IMR-90 (cell line): ENCODE data around the gene ZKSCAN4. TPM values are rescaled to one million over a fixed set of nuclear protein-coding genes. Genes with fewer than 3 reads are reported as not detected.

Experiments
- ATAC-seq: fragments of 200-7000 bp; cut with Tn5 transposase; 2 replicates; pipeline ENCODE4 v1.9.1; 2020; ENCODE audit warnings: low read depth, mild to moderate bottlenecking, moderate library complexity
- BruUV-seq: library from RNA; stranded (reverse); fragments of 400-500 nt; replicated peaks from 2 replicates; lab custom pipeline; 2021; lab: Mats Ljungman, UMichigan
- CTCF ChIA-PET: fragments of 300-600 bp; formaldehyde crosslinking; extraction: SDS; loops from one replicate; lab custom pipeline; 2021; ENCODE audit warnings: antibody characterized with exemption; lab: Yijun Ruan, JAX
- POLR2A ChIA-PET: fragments of 300-600 bp; sonication (Branson Sonifier 250); formaldehyde crosslinking; loops from one replicate; lab custom pipeline; 2022; ENCODE audit warnings: antibody characterized with exemption; ENCODE audit not compliant: unreplicated experiment; lab: Charles Lee
- DNase-seq: peaks from one replicate; pipeline ENCODE4 v3.0.0; 2013
- H2AFZ ChIP-seq: replicated peaks from 2 replicates; pipeline ENCODE3; 2013; ENCODE audit warnings: low read length, mild to moderate bottlenecking; ENCODE audit not compliant: poor library complexity
- H2AK5ac ChIP-seq: 2 replicates; pipeline ENCODE4 v1.6.1; 2013; ENCODE audit warnings: low read depth, low read length, inconsistent platforms
- H2AK9ac ChIP-seq: replicated peaks from 2 replicates; pipeline ENCODE3; 2013; ENCODE audit warnings: mild to moderate bottlenecking, low read depth, low read length, moderate library complexity; ENCODE audit not compliant: poor library complexity
- H2BK120ac ChIP-seq: 2 replicates; pipeline ENCODE4 v1.6.1; 2013; ENCODE audit warnings: low read depth, low read length, inconsistent platforms
- H2BK15ac ChIP-seq: 3 replicates; pipeline ENCODE4 v1.6.1; 2013; ENCODE audit warnings: low read depth, low read length, inconsistent platforms
- H2BK20ac ChIP-seq: 2 replicates; pipeline ENCODE4 v1.6.1; 2013; ENCODE audit warnings: low read depth, mild to moderate bottlenecking, inconsistent platforms, low read length, moderate library complexity
- H2BK5ac ChIP-seq: 2 replicates; pipeline ENCODE4 v1.6.1; 2013; ENCODE audit warnings: mild to moderate bottlenecking, low read depth, low read length, inconsistent platforms; ENCODE audit not compliant: poor library complexity, severe bottlenecking
- H3K14ac ChIP-seq: replicated peaks from 2 replicates; pipeline ENCODE4 v1.6.1; 2013; ENCODE audit warnings: low read depth, low read length, inconsistent platforms
- H3K18ac ChIP-seq: 2 replicates; pipeline ENCODE4 v1.6.1; 2013; ENCODE audit warnings: low read depth, low read length, control low read depth
- H3K23ac ChIP-seq: 2 replicates; pipeline ENCODE4 v1.6.1; 2013; ENCODE audit warnings: low read depth, low read length, inconsistent platforms
- H3K27ac ChIP-seq: 2 replicates; pipeline ENCODE4 v1.5.1; 2013; ENCODE audit warnings: mild to moderate bottlenecking, control low read depth, low read length; ENCODE audit not compliant: insufficient read depth
- H3K27me3 ChIP-seq: 2 replicates; pipeline ENCODE4 v1.6.1; 2013; ENCODE audit warnings: low read length; ENCODE audit not compliant: control insufficient read depth, insufficient read depth
- H3K36me3 ChIP-seq: 2 replicates; pipeline ENCODE4 v1.6.1; 2013; ENCODE audit warnings: low read length, mixed read lengths; ENCODE audit not compliant: control insufficient read depth, insufficient read depth
- H3K4ac ChIP-seq: 2 replicates; pipeline ENCODE4 v1.6.1; 2013; ENCODE audit warnings: low read depth, low read length, inconsistent platforms
- H3K4me1 ChIP-seq: 2 replicates; pipeline ENCODE4 v1.6.1; 2013; ENCODE audit warnings: low read length, mixed read lengths; ENCODE audit not compliant: control insufficient read depth, insufficient read depth
- H3K4me2 ChIP-seq: 2 replicates; pipeline ENCODE4 v1.6.1; 2013; ENCODE audit warnings: low read depth, mild to moderate bottlenecking, control low read depth, low read length, moderate library complexity
- H3K4me3 ChIP-seq: 2 replicates; pipeline ENCODE4 v1.5.1; 2013; ENCODE audit warnings: low read depth, mild to moderate bottlenecking, control low read depth, low read length, moderate library complexity; ENCODE audit not compliant: insufficient read depth
- H3K56ac ChIP-seq: 2 replicates; pipeline ENCODE4 v1.6.1; 2013; ENCODE audit warnings: low read length, inconsistent platforms; ENCODE audit not compliant: insufficient read depth; ENCODE audit errors: extremely low read depth
- H3K79me1 ChIP-seq, 2 experiments: 2 replicates each; pipeline ENCODE4 v1.6.1; 2013; ENCODE audit warnings: low read length in 2 of 2, inconsistent platforms in 1 of 2, low read depth in 1 of 2
- H3K9ac ChIP-seq: 2 replicates; pipeline ENCODE4 v1.6.1; 2013; ENCODE audit warnings: low read depth, low read length, control low read depth
- H3K9me1 ChIP-seq: 2 replicates; pipeline ENCODE4 v1.6.1; 2013; ENCODE audit warnings: low read length, inconsistent platforms; ENCODE audit not compliant: insufficient read depth
- H3K9me3 ChIP-seq: 2 replicates; pipeline ENCODE4 v1.6.1; 2013; ENCODE audit warnings: low read length; ENCODE audit not compliant: control insufficient read depth, insufficient read depth
- H4K20me1 ChIP-seq: 2 replicates; pipeline ENCODE4 v1.6.1; 2013; ENCODE audit warnings: low read length, inconsistent platforms; ENCODE audit not compliant: insufficient read depth
- H4K5ac ChIP-seq: 2 replicates; pipeline ENCODE4 v1.6.1; 2013; ENCODE audit warnings: mild to moderate bottlenecking, low read depth, low read length, control low read depth
- H4K8ac ChIP-seq, 2 experiments: 2 replicates each; pipeline ENCODE4 v1.6.1; 2013; ENCODE audit warnings: low read depth in 2 of 2, low read length in 2 of 2, control low read depth in 1 of 2, inconsistent platforms in 1 of 2
- H4K91ac ChIP-seq: 2 replicates; pipeline ENCODE4 v1.6.1; 2013; ENCODE audit warnings: low read depth, low read length, inconsistent platforms; ENCODE audit not compliant: insufficient read depth
- BHLHE40 ChIP-seq: fragments of 150-350 bp; IDR thresholded peaks from 2 replicates; pipeline ENCODE4 v1.6.1; 2016; ENCODE audit warnings: mild to moderate bottlenecking, low read depth, low read length
- CHD1 ChIP-seq: IDR thresholded peaks from 2 replicates; pipeline ENCODE4 v1.6.1; 2012; ENCODE audit warnings: low read depth, low read length, improper control_type of control experiment
- MAFK ChIP-seq: IDR thresholded peaks from 2 replicates; pipeline ENCODE4 v1.6.1; 2012; ENCODE audit warnings: low read depth, low read length, improper control_type of control experiment
- NFE2L2 ChIP-seq: fragments of 150-350 bp; IDR thresholded peaks from 2 replicates; pipeline ENCODE4 v1.6.1; 2016; ENCODE audit warnings: low read depth, mild to moderate bottlenecking, low read length
- RCOR1 ChIP-seq: IDR thresholded peaks from 2 replicates; pipeline ENCODE4 v1.6.1; 2012; ENCODE audit warnings: mild to moderate bottlenecking, low read length, improper control_type of control experiment; ENCODE audit not compliant: insufficient replicate concordance
- RFX5 ChIP-seq: IDR thresholded peaks from 2 replicates; pipeline ENCODE4 v1.8.0; 2012; ENCODE audit warnings: low read depth, mild to moderate bottlenecking, low read length, moderate library complexity
- SMC3 ChIP-seq: fragments of 150-350 bp; IDR thresholded peaks from 2 replicates; pipeline ENCODE4 v1.6.1; 2016; ENCODE audit warnings: low read depth, mild to moderate bottlenecking, antibody characterized with exemption, low read length, moderate library complexity
- USF2 ChIP-seq: fragments of 150-350 bp; IDR thresholded peaks from 2 replicates; pipeline ENCODE4 v1.6.1; 2017; ENCODE audit warnings: mild to moderate bottlenecking, antibody characterized with exemption, low read length, low read depth
- WGBS, 2 experiments: methylation state at CpG; one replicate each; pipeline versions ENCODE4 v1.1.5 to v1.1.7; 2013; ENCODE audit warnings: missing lambda C conversion rate in 2 of 2; ENCODE audit not compliant: insufficient read length in 1 of 2; ENCODE audit errors: extremely low coverage in 2 of 2; 5-methylcytosine and 5-hydroxymethylcytosine counted together
- dilution Hi-C: fragments of 300-500 bp; cut with HindIII; formaldehyde crosslinking; loops from one replicate; pipeline ENCODE4 v1.14.3; 2018; ENCODE audit warnings: low sequenced_read_pairs; ENCODE audit not compliant: unreplicated experiment
- in situ Hi-C: fragments of 300-500 bp; cut with MboI; formaldehyde crosslinking; loops from 3 replicates; pipeline ENCODE4 v1.14.3; 2019; ENCODE audit warnings: low sequenced_read_pairs, inconsistent platforms, mixed read lengths
- intact Hi-C: fragments of 100-400 bp; cut with micrococcal nuclease; formaldehyde crosslinking; loops from 2 replicates; pipeline ENCODE4 v1.10.0; 2022
- polyA plus RNA-seq, 3 experiments: library from polyadenylated mRNA; depleted of rRNA; stranded (reverse); fragments of >200 nt; gene quantifications; 2 replicates each; pipeline ENCODE4 v1.2.3, GENCODE V29; 2012; ENCODE audit warnings: low replicate concordance in 1 of 3
- total RNA-seq: library from RNA; depleted of rRNA; stranded (reverse); fragments of >200 nt; gene quantifications from 2 replicates; pipeline ENCODE4 v1.2.3, GENCODE V29; 2012
- TF ChIP-seq, protein P1 (sequence below): conservative IDR thresholded peaks from 2 replicates; pipeline ENCODE4 v1.5.1; 2012; ENCODE audit warnings: mild to moderate bottlenecking, low read depth, low read length, improper control_type of control experiment

Gene ZKSCAN4
- total and polyA plus RNA-seq, 2 of the 4 experiments (the other 2 are of a cell fraction), result 2.4 to 5.7 TPM

DNA sequence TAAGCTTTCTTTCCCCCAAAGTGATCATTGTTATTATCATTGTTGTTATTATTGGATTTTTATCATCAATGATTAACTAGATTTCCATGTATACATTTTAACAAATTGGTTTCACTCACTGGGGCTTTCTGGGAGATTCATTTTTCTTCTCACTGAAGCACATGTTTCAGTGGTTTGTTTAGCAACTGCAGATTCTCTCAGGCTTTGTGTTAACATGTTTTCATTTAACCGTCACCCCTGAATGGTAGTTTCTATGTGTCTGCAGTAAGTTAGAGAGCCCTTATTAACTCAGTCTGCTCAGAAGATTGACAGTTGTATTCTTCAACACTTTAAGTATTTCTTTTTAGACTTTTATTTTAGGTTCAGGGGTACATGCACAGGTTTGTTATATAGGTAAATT is 12.4 kb downstream of the ZKSCAN4 start:
- BruUV-seq, result no TSS peak

More for the DNA sequence above, 12.4 kb downstream of the ZKSCAN4 start:
- Histone ChIP-seq H2AFZ (no peak overlapping the region), H3K9me3 (no peaks in the 10 kb centered on the region), H2AK5ac (no peak overlapping the region), H3K4me1 (no peaks in the 10 kb centered on the region), H3K4ac (no peak overlapping the region), H4K5ac (no peak overlapping the region), H2BK5ac (no peak overlapping the region), H3K9ac (no peak overlapping the region), H3K4me2 (no peak overlapping the region), H3K4me3 (no peak overlapping the region), H3K23ac (no peak overlapping the region), H2AK9ac (no peak overlapping the region), H2BK15ac (no peak overlapping the region), H4K20me1 (no peaks in the 10 kb centered on the region), H4K91ac (no peak overlapping the region), H2BK20ac (no peak overlapping the region), H3K9me1 (0 out of 2 replicates have a peak, but pooled peaks cover 4% of the 10 kb centered on the region), H2BK120ac (no peak overlapping the region), H3K27ac (no peak overlapping the region), H4K8ac (no peak overlapping the region), H3K36me3 (peaks cover 9% of the 10 kb centered on the region), H3K14ac (no peak overlapping the region), H3K18ac (no peak overlapping the region), H3K27me3 (no peaks in the 10 kb centered on the region), H3K79me1 (peaks cover 0 to 2% of the 10 kb centered on the region in 2 experiments; a peak in 2 of 4 replicates), H3K56ac (no peak overlapping the region)
- intact Hi-C loops, result no loop called here
- TF ChIP-seq RFX5 (no peak), CHD1 (no peak), USF2 (no peak), RCOR1 (no peak), MAFK (no peak), NFE2L2 (no peak), BHLHE40 (no peak), SMC3 (no peak)
- TF ChIP-seq, protein P1, sequence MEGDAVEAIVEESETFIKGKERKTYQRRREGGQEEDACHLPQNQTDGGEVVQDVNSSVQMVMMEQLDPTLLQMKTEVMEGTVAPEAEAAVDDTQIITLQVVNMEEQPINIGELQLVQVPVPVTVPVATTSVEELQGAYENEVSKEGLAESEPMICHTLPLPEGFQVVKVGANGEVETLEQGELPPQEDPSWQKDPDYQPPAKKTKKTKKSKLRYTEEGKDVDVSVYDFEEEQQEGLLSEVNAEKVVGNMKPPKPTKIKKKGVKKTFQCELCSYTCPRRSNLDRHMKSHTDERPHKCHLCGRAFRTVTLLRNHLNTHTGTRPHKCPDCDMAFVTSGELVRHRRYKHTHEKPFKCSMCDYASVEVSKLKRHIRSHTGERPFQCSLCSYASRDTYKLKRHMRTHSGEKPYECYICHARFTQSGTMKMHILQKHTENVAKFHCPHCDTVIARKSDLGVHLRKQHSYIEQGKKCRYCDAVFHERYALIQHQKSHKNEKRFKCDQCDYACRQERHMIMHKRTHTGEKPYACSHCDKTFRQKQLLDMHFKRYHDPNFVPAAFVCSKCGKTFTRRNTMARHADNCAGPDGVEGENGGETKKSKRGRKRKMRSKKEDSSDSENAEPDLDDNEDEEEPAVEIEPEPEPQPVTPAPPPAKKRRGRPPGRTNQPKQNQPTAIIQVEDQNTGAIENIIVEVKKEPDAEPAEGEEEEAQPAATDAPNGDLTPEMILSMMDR, result no peak
- ChIA-PET POLR2A (no interaction called here), CTCF (no interaction called here)
- no peak for ATAC-seq
- WGBS, 2 experiments, result no CpG with 5 or more reads among the region's 1 CpG
- dilution Hi-C loops, result no loop called here
- in situ Hi-C loops, result no loop called here
- DNase-seq, result no peak
